ENCODE results near the gene AKR7A2.

- TF ChIP-seq SIN3A (IDR thresholded peaks at IDR 0.05; ENCODE audit: borderline replicate concordance, insufficient read depth, low read depth, low read length): no peak
- TF ChIP-seq CTCF (IDR thresholded peaks at IDR 0.05): no peak
- no peak for TF ChIP-seq REST (IDR thresholded peaks at IDR 0.05; ENCODE audit: insufficient read depth in 1 of 2, low read depth in 2 of 2, low read length in 1 of 2)
Measured at GRCh38 chr1:19310720-19311502, 1.0 kb downstream of the AKR7A2 start.

Data from Panc1 (cell line).